Dendritic cell treated with granulocyte-macrophage colony-stimulating factor and Interleukin-4, amounts not matched to agents 40 ng/mL and 50 ng/mL, for 4 days (primary cell): Measurements from ENCODE around the gene MED13.
"Not testable (repeated sequence)": the region's sequence is repeated elsewhere in the genome, so short reads cannot be mapped to it uniquely, and the experiment has no call there.

Experiments
- H3K27ac Mint-ChIP-seq: one replicate; pipeline ENCODE4 v1.8.0; 2022; ENCODE audit warnings: mild to moderate bottlenecking, mixed read lengths
- H3K27me3 Mint-ChIP-seq: one replicate; pipeline ENCODE4 v1.8.0; 2022; ENCODE audit warnings: mild to moderate bottlenecking, mixed read lengths
- H3K36me3 Mint-ChIP-seq: one replicate; pipeline ENCODE4 v1.8.0; 2022; ENCODE audit warnings: low read depth, mixed read lengths
- H3K4me1 Mint-ChIP-seq: one replicate; pipeline ENCODE4 v1.8.0; 2022; ENCODE audit warnings: low read depth, mixed read lengths
- H3K4me3 Mint-ChIP-seq: one replicate; pipeline ENCODE4 v1.8.0; 2022; ENCODE audit warnings: mild to moderate bottlenecking, moderate library complexity, mixed read lengths
- H3K9me3 Mint-ChIP-seq: one replicate; pipeline ENCODE4 v1.8.0; 2022; ENCODE audit warnings: mixed read lengths
- intact Hi-C: fragments of 100-400 bp; cut with micrococcal nuclease; formaldehyde crosslinking; loops from one replicate; pipeline ENCODE4 v1.15.0; 2022

MED13 gene

GRCh38 chr17:62017496-62017895 is 47.6 kb downstream of the MED13 start:
- Mint-ChIP-seq H3K9me3 (no peaks in the 10 kb centered on the region), H3K4me1 (no peaks in the 10 kb centered on the region), H3K27me3 (no peaks in the 10 kb centered on the region), H3K36me3 (peaks cover 70% of the 10 kb centered on the region), H3K4me3 (no peak overlapping the region), H3K27ac (no peak overlapping the region)
- intact Hi-C loops = no loop called here

DNA sequence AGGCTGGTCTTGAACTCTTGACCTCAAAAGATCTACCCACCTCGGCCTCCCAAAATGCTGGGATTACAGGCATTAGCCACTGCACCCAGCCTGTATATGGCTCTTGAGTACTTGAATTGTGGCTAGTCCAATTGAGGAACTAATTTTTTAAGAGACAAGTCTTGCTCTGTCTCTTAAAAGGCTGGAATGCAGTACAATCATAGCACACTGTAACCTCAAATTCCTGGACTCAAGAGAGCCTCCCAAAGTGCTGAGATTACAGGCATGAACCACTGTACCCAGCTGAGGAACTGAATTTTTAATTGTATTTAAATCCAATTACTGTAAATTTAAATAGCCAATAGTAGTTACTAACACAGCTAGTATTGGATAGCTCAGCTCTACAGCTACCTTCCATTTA is 50.6 kb downstream of the MED13 start:
- H3K4me1 Mint-ChIP-seq = no peaks in the 10 kb centered on the region
- intact Hi-C loops = no loop called here
- H3K4me3 Mint-ChIP-seq = no peak overlapping the region
- H3K27ac Mint-ChIP-seq = no peak overlapping the region
- H3K27me3 Mint-ChIP-seq = no peaks in the 10 kb centered on the region
- H3K36me3 Mint-ChIP-seq = peaks cover 76% of the 10 kb centered on the region
- no peaks in the 10 kb centered on the region for H3K9me3 Mint-ChIP-seq

GRCh38 chr17:62009220-62009619 is 55.9 kb downstream of the MED13 start:
- Mint-ChIP-seq H3K4me3 (no peak overlapping the region), H3K27ac (no peak overlapping the region), H3K9me3 (no peaks in the 10 kb centered on the region), H3K4me1 (peaks cover 8% of the 10 kb centered on the region), H3K36me3 (peaks cover 98% of the 10 kb centered on the region), H3K27me3 (no peaks in the 10 kb centered on the region)
- intact Hi-C loops = loop anchor here (10.0 kb wide), 1 partner anchor 46 kb away; no protein-coding TSS in a partner anchor

DNA sequence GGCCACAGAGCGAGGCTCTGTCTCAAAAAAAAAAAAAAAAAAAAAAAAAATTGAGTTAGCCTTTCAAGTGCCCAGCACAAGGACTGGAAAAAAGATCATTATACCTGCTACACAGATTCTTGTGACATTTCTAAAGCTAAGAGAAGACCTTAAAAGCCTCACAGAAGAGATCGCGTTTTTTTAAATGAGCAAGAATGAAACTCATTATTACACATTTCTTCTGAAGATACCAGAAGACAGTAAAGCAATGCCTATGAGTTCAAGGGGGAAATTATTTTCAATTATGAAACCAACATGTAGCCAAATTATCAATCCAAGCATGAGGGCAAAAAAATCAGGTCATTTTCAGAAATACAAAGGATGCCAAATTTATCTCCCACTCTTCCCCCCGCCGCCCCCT is 56.8 kb downstream of the MED13 start:
- H3K27me3 Mint-ChIP-seq = no peaks in the 10 kb centered on the region
- intact Hi-C loops = loop anchor here (10.0 kb wide), 1 partner anchor 47 kb away; no protein-coding TSS in a partner anchor
- peaks cover 8% of the 10 kb centered on the region for H3K4me1 Mint-ChIP-seq
- H3K9me3 Mint-ChIP-seq = no peaks in the 10 kb centered on the region
- H3K4me3 Mint-ChIP-seq = no peak overlapping the region
- H3K36me3 Mint-ChIP-seq = peaks cover 98% of the 10 kb centered on the region
- no peak overlapping the region for H3K27ac Mint-ChIP-seq

DNA sequence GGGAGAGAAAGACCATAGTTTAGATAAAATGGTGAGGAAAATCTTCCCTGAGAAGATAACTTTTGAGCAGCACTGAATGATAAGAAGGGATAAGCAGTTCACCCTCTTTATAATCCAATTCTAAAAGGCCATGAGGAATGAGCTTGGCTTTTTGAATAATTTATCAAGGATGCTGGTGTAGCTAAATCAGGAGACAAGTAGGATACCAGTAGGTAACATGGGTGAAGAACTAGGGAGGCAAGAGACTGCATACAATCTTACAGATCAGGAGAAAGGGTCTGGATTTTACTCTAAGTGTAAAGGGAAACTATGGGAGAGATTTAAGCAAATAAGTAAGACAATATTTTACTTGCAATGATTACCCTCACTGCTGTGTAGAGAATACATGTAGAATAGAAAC is 60.7 kb downstream of the MED13 start:
- Mint-ChIP-seq H3K27me3 (no peaks in the 10 kb centered on the region), H3K36me3 (peaks cover 87% of the 10 kb centered on the region), H3K4me3 (no peak overlapping the region), H3K27ac (no peak overlapping the region), H3K9me3 (no peaks in the 10 kb centered on the region), H3K4me1 (peaks cover 13% of the 10 kb centered on the region)
- intact Hi-C loops = loop anchor here (10.0 kb wide), 1 partner anchor 50 kb away; no protein-coding TSS in a partner anchor

DNA sequence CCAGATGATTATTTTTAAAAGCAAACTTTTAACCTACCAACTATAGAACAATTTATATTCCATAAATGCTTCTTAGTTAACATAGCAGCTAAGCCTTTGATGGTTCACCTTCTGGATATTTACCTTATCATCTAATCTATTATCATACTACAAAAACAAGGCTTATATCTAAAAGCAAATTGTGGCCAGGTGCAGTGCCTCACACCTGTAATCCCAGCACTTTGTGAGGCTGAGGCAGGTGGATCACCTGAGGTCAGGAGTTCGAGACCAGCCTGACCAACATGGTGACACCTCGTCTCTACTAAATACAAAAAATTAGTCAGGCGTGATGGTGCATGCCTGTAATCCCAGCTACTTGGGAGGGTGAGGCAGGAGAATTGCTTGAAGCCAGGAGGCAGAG is 61.9 kb downstream of the MED13 start:
- H3K9me3 Mint-ChIP-seq, H3K4me3 Mint-ChIP-seq, H3K27ac Mint-ChIP-seq, H3K27me3 Mint-ChIP-seq: not testable (repeated sequence)
- intact Hi-C loops = loop anchor here (10.0 kb wide), 1 partner anchor 52 kb away; no protein-coding TSS in a partner anchor
- Mint-ChIP-seq H3K36me3 (peaks cover 79% of the 10 kb centered on the region), H3K4me1 (peaks cover 13% of the 10 kb centered on the region)

DNA sequence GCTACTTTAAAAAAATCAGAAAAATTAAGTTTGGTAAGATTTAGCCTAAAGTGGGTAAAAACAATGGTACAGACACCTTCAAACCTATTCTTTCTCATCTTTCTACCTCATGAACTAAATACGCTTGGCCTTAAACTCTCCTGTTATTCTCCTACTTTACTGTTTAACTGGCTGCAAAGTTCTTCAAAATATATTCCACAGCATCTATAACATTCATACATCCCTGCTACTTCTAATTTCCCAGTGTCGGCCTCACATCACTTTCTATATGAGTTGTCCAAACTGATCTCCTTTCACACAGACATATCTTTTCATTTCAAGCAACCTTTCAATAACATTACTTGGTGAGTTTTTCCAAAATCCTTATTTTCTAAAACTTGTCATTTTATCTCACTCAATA is 64.0 kb downstream of the MED13 start:
- Mint-ChIP-seq H3K36me3 (peaks cover 63% of the 10 kb centered on the region), H3K27ac (no peak overlapping the region), H3K27me3 (no peaks in the 10 kb centered on the region), H3K4me1 (peaks cover 9% of the 10 kb centered on the region), H3K9me3 (no peaks in the 10 kb centered on the region), H3K4me3 (no peak overlapping the region)
- intact Hi-C loops = loop anchor here (10.0 kb wide), 1 partner anchor 54 kb away; no protein-coding TSS in a partner anchor

DNA sequence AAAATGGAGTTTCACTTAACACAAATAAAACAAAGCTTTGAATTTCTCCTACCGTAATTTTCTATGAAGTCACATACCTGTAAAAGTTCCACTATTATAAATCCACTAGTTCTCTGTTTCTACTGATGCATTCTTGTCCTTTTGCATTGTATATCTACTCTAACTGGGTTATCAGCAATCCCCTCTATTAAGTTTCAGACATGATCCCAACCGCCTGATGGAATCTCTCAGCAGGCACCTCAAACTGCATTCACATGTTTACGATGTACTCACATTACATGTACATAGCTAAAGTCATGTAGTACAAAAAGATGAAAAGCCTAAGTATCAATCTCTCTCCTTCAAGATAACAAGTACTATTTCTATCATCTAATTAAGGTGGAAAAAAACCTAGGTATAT is 64.9 kb downstream of the MED13 start:
- H3K36me3 Mint-ChIP-seq = peaks cover 56% of the 10 kb centered on the region
- no peak overlapping the region for H3K27ac Mint-ChIP-seq
- H3K9me3 Mint-ChIP-seq = no peaks in the 10 kb centered on the region
- no peak overlapping the region for H3K4me3 Mint-ChIP-seq
- H3K4me1 Mint-ChIP-seq = peaks cover 6% of the 10 kb centered on the region
- intact Hi-C loops = loop anchor here (10.0 kb wide), 1 partner anchor 55 kb away; no protein-coding TSS in a partner anchor
- H3K27me3 Mint-ChIP-seq = no peaks in the 10 kb centered on the region

DNA sequence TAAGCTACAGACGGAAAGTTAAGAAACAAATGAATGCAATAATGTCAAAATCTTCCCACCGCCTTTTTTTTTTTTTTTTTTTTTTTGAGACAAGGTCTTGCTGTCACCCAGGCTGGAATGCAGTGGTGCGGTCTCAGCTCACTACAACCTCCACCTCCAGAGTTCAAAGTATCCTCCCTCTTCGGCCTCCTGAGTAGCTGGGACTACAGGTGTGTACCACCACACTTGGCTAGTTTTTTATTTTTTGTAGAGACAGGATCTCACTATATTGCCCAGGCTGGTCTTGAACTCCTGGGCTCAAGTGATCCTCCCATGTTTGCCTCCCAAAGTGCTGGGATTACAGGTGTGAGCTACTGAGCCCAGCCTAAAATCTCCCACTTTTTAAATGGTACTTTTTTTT is 66.5 kb downstream of the MED13 start:
- H3K9me3 Mint-ChIP-seq, H3K4me3 Mint-ChIP-seq, intact Hi-C loops, H3K27ac Mint-ChIP-seq, H3K4me1 Mint-ChIP-seq, H3K27me3 Mint-ChIP-seq: not testable (repeated sequence)
- peaks cover 56% of the 10 kb centered on the region for H3K36me3 Mint-ChIP-seq

DNA sequence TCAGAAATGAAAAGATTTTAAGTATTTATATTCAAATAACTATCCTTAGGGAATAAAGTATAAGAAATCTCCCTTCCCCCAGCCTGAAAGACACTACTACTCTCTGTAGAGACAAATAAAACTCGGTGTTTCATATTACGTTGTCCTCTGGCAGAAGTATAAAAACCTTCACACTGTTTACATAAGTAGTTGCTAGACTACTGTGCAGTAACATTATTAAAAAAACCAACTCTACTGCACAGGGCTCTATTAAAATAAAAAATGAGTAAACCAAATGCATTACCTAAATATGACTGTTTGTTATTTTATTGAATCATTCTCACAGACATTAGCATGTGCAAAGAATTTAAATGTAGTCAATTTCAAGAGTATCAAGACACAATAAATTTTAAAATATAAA is 67.4 kb downstream of the MED13 start:
- Mint-ChIP-seq H3K4me1 (peaks cover 6% of the 10 kb centered on the region), H3K27me3 (no peaks in the 10 kb centered on the region), H3K4me3 (no peak overlapping the region), H3K9me3 (no peaks in the 10 kb centered on the region), H3K36me3 (peaks cover 59% of the 10 kb centered on the region), H3K27ac (no peak overlapping the region)
- intact Hi-C loops = no loop called here

- intact Hi-C loops = no loop called here
- Mint-ChIP-seq H3K9me3 (no peaks in the 10 kb centered on the region), H3K27ac (no peak overlapping the region), H3K4me3 (no peak overlapping the region), H3K27me3 (no peaks in the 10 kb centered on the region), H3K4me1 (peaks cover 6% of the 10 kb centered on the region), H3K36me3 (peaks cover 58% of the 10 kb centered on the region)
Observed at GRCh38 chr17:61996916-61997605, 68.0 kb downstream of the MED13 start.

GRCh38 chr17:61989509-61989908 is 75.6 kb downstream of the MED13 start:
- Mint-ChIP-seq H3K9me3 (no peaks in the 10 kb centered on the region), H3K4me3 (no peak overlapping the region), H3K4me1 (no peaks in the 10 kb centered on the region), H3K27ac (no peak overlapping the region), H3K36me3 (peaks cover 78% of the 10 kb centered on the region), H3K27me3 (no peaks in the 10 kb centered on the region)
- intact Hi-C loops = no loop called here

- Mint-ChIP-seq H3K27me3 (no peaks in the 10 kb centered on the region), H3K36me3 (peaks cover 78% of the 10 kb centered on the region), H3K4me3 (no peak overlapping the region), H3K4me1 (no peaks in the 10 kb centered on the region), H3K27ac (no peak overlapping the region), H3K9me3 (no peaks in the 10 kb centered on the region)
- intact Hi-C loops = no loop called here
Observed at GRCh38 chr17:61986898-61987297, 78.2 kb downstream of the MED13 start.

- H3K4me3 Mint-ChIP-seq = no peak overlapping the region
- H3K4me1 Mint-ChIP-seq = no peaks in the 10 kb centered on the region
- no peaks in the 10 kb centered on the region for H3K9me3 Mint-ChIP-seq
- H3K36me3 Mint-ChIP-seq = peaks cover 84% of the 10 kb centered on the region
- H3K27ac Mint-ChIP-seq = no peak overlapping the region
- H3K27me3 Mint-ChIP-seq = no peaks in the 10 kb centered on the region
- intact Hi-C loops = no loop called here
Observed at GRCh38 chr17:61984821-61985220, 80.3 kb downstream of the MED13 start.

DNA sequence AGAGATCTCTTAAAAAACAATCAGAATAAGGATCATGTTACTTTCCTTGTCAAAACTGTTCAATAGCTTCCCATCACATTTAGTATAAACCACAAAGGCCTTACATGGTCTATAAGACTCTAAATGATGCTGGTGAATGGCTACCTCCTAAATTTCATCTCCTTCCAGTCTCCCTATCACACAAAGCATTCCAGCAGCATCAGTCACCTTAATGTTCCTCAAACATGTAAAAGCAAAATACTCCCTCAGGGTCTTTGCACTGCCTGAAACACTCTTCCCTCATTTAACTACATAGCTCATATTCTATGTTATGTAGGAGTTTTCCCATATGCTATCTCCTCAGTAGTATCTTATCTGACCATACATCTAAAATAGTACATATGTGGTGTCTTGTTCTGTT is 83.8 kb downstream of the MED13 start:
- H3K4me1 Mint-ChIP-seq = no peaks in the 10 kb centered on the region
- H3K27ac Mint-ChIP-seq = no peak overlapping the region
- no peak overlapping the region for H3K4me3 Mint-ChIP-seq
- intact Hi-C loops = no loop called here
- peaks cover 85% of the 10 kb centered on the region for H3K36me3 Mint-ChIP-seq
- no peaks in the 10 kb centered on the region for H3K27me3 Mint-ChIP-seq
- no peaks in the 10 kb centered on the region for H3K9me3 Mint-ChIP-seq
